GM23248 (cell line): Measurements from ENCODE around the gene SLC5A10.

ENCODE experiments used
- EZH2 ChIP-seq: fragments of 200-600 bp; sonication (generic); IDR thresholded peaks from 2 replicates; pipeline ENCODE4 v1.6.1; 2018; ENCODE audit warnings: antibody characterized with exemption, mild to moderate bottlenecking; ENCODE audit not compliant: insufficient read depth, poor library complexity, severe bottlenecking
- EZH2phosphoT487 ChIP-seq: fragments of 200-600 bp; sonication (generic); IDR thresholded peaks from 2 replicates; pipeline ENCODE4 v1.6.1; 2018; ENCODE audit warnings: antibody characterized with exemption, moderate library complexity, mild to moderate bottlenecking, low read depth; ENCODE audit not compliant: insufficient read depth

DNA sequence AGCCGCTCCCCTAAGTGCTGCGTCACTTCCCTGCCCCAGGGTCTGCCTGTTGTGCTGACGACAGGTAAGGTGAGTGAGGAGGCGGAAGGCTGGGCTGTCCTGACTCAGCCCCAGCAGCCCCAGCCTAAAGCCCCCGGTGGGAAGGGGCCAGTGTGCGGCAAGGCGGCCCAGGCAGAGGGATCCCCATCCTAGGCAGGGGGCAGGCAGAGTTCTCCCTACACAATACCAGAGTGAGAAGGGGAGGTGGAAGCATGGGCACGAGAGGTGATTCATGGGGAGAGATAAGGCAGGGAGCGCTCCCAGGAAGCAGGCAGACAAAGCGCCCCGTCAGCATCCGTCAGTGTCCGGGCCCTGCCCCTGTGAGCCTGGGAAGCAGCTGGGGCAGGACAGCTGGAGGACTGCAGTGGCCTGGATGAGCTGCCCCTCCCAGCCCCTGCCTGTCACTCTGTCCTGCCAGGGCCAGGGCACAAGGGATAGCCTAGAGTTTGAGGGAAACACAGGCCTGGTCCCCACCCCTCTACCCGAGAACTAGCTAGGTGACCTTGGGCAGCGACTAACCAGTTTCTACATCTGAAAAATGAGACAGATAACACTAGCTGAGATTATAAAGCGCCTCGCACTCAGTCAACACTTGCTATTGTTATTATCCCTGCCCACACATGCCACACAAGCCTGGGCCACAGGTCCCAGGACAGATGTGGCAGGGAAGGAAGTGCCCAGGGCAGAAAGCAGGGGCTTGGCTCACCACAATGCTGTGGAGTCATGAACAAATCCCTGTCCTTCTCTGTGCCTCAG lies 48.8 kb downstream of the SLC5A10 start:
- TF ChIP-seq EZH2phosphoT487 = no peak
- no peak for TF ChIP-seq EZH2
